ENCODE measurements around the gene MYO1D. TPM values are rescaled to one million over a fixed set of nuclear protein-coding genes. Genes with fewer than 3 reads are reported as not detected.

MYO1D gene
- total and polyA plus RNA-seq, 4 donors: 4.5 to 22.9 (median 13.3) TPM

- TF ChIP-seq EGR1 (IDR thresholded peaks at IDR 0.05; ENCODE audit: low read depth in 2 of 2) (no peak), GABPA (IDR thresholded peaks at IDR 0.05 in 1 of 2, conservative IDR thresholded peaks at IDR 0.05 in 1 of 2) (no peak), JUND (IDR thresholded peaks at IDR 0.05) (no peak), ATF3 (IDR thresholded peaks at IDR 0.05) (no peak), FOXA1 (IDR thresholded peaks at IDR 0.05) (no peak), RAD21 (IDR thresholded peaks at IDR 0.05) (no peak)
Measured at GRCh38 chr17:32827227-32827626, 49.7 kb downstream of the MYO1D start (continued).

- Histone ChIP-seq H3K4me3 (ENCODE audit: low read depth in 1 of 3, low read length in 3 of 3) (no peak overlapping the region), H3K27me3 (ENCODE audit: control insufficient read depth in 4 of 4, insufficient read depth in 4 of 4, low read length in 3 of 4) (no peaks in the 10 kb centered on the region)
- no peak for DNase-seq (ENCODE audit: low spot score)
Measured at GRCh38 chr17:32826076-32826475, 50.8 kb downstream of the MYO1D start.

More at GRCh38 chr17:32826076-32826475, 50.8 kb downstream of the MYO1D start:
- no peak for TF ChIP-seq JUND (IDR thresholded peaks at IDR 0.05)
- TF ChIP-seq GABPA (IDR thresholded peaks at IDR 0.05 in 1 of 2, conservative IDR thresholded peaks at IDR 0.05 in 1 of 2): no peak
- no peak for TF ChIP-seq EGR1 (IDR thresholded peaks at IDR 0.05; ENCODE audit: low read depth in 2 of 2)
- TF ChIP-seq ZBTB33 (IDR thresholded peaks at IDR 0.05): no peak
- no peak for TF ChIP-seq FOXA1 (IDR thresholded peaks at IDR 0.05)
- no peak for TF ChIP-seq YY1 (IDR thresholded peaks at IDR 0.05)
- no peak for TF ChIP-seq MAX (IDR thresholded peaks at IDR 0.05)
- TF ChIP-seq FOXA2 (IDR thresholded peaks at IDR 0.05): no peak
- no peak for TF ChIP-seq HNF4A (conservative IDR thresholded peaks at IDR 0.05)
- no peak for TF ChIP-seq SP1 (IDR thresholded peaks at IDR 0.05)
- TF ChIP-seq REST (IDR thresholded peaks at IDR 0.05): no peak
- no peak for TF ChIP-seq HNF4G (IDR thresholded peaks at IDR 0.05)
- no peak for TF ChIP-seq ATF3 (IDR thresholded peaks at IDR 0.05)
- no peak for TF ChIP-seq NR2F2 (IDR thresholded peaks at IDR 0.05)
- no peak for TF ChIP-seq RAD21 (IDR thresholded peaks at IDR 0.05)
- no peak for TF ChIP-seq TAF1 (conservative IDR thresholded peaks at IDR 0.05)
- no peak for TF ChIP-seq CTCF (IDR thresholded peaks at IDR 0.05; ENCODE audit: low read depth, low read length, missing input control)
- Histone ChIP-seq H3K4me1 (ENCODE audit: control insufficient read depth in 4 of 4, insufficient read depth in 4 of 4, low read length in 3 of 4) (peaks cover 0 to 15% (median 7%) of the 10 kb centered on the region in 4 donors), H3K36me3 (ENCODE audit: control insufficient read depth in 4 of 4, insufficient read depth in 3 of 4, low read depth in 1 of 4, low read length in 3 of 4) (no peaks in the 10 kb centered on the region), H3K9me3 (ENCODE audit: control insufficient read depth in 4 of 4, low read length in 3 of 4) (no peaks in the 10 kb centered on the region), H3K9ac (ENCODE audit: low read depth in 1 of 2, low read length in 2 of 2) (no peak overlapping the region), H3K27ac (ENCODE audit: low read depth in 1 of 2, low read length in 2 of 2) (no peak overlapping the region)

Data from liver (tissue), 9 donors.